HFFc6 (cell line): ENCODE measurements around the gene SEC14L2. TPM values are rescaled to one million over a fixed set of nuclear protein-coding genes. Genes with fewer than 3 reads are reported as not detected.

Experiments
- DNase-seq: peaks from one replicate; pipeline ENCODE4 v3.0.0-alpha.2; 2018
- H3K27ac Mint-ChIP-seq: 2 replicates; pipeline ENCODE4 v1.8.0; 2020; ENCODE audit warnings: mild to moderate bottlenecking, mixed read lengths
- H3K27me3 Mint-ChIP-seq: 2 replicates; pipeline ENCODE4 v1.8.0; 2021; ENCODE audit warnings: mild to moderate bottlenecking, moderate library complexity, mixed read lengths; ENCODE audit not compliant: insufficient read depth
- H3K36me3 Mint-ChIP-seq: 2 replicates; pipeline ENCODE4 v1.8.0; 2021; ENCODE audit warnings: low read depth, mixed read lengths
- H3K4me1 Mint-ChIP-seq: 2 replicates; pipeline ENCODE4 v1.8.0; 2020; ENCODE audit warnings: low read depth, mixed read lengths
- H3K4me3 Mint-ChIP-seq: 2 replicates; pipeline ENCODE4 v1.8.0; 2020; ENCODE audit warnings: mild to moderate bottlenecking, moderate library complexity, mixed read lengths
- H3K9me3 Mint-ChIP-seq: 2 replicates; pipeline ENCODE4 v1.8.0; 2020; ENCODE audit warnings: mild to moderate bottlenecking, mixed read lengths
- total RNA-seq, 6 experiments: library from RNA; stranded (reverse); fragmentation: NEBNext Ultra II Directional; extraction: Animal tissue kit (Norgen Biotek cat#: 25700); gene quantifications; 2 replicates in 1 of 6; 3 replicates in 5 of 6; pipeline ENCODE4 v1.2.3, GENCODE V29; 2021
- TF ChIP-seq, protein P1 (sequence below): fragments of 200-600 bp; sonication (generic); IDR thresholded peaks from 2 replicates; pipeline ENCODE4 v1.5.0; 2021; ENCODE audit warnings: antibody characterized with exemption, mild to moderate bottlenecking

Gene SEC14L2
- total RNA-seq, 6 experiments from 2014 or later = 18.4 to 24.0 (median 22.8) TPM

DNA sequence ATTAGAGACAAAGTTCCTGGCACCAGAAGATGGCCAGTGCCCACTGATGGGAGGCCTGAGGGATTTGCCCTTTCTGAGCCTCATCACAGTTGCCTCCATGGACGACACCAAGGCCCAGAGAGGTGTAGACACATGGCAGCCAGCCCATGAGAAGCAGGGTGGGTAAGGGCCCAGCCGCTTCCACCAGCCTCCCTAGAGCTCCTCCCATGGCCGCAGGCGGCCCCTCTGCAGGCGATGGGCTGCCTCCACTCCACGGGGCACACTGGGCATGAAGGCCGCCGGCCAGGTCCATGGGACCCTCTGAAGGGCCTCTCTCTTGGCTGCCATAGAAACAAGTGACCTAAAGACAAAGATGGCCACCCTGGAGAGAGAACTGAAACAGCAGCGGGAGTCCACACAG is 25.5 kb upstream of the SEC14L2 start:
- H3K27me3 Mint-ChIP-seq = no peaks in the 10 kb centered on the region; the same call in 1 of the 2 replicates

DNA sequence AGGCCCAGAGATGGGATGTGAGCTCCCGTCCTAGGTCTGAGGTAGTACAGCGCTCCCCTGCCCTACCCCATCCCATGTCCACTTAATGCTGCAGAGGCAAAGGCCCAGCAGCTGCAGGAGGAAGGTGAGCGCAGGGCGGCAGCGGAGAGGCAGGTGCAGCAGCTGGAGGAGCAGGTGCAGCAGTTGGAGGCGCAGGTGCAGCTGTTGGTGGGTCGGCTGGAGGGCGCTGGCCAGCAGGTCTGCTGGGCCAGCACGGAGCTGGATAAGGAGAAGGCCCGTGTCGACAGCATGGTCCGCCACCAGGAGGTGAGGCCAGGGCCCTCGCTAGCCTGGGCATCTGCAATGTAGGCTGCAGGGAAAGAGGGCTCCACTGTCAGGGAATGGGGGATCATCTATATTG is 24.8 kb upstream of the SEC14L2 start:
- Mint-ChIP-seq H3K36me3 (no peaks in the 10 kb centered on the region), H3K9me3 (no peaks in the 10 kb centered on the region)
- TF ChIP-seq, protein P1, sequence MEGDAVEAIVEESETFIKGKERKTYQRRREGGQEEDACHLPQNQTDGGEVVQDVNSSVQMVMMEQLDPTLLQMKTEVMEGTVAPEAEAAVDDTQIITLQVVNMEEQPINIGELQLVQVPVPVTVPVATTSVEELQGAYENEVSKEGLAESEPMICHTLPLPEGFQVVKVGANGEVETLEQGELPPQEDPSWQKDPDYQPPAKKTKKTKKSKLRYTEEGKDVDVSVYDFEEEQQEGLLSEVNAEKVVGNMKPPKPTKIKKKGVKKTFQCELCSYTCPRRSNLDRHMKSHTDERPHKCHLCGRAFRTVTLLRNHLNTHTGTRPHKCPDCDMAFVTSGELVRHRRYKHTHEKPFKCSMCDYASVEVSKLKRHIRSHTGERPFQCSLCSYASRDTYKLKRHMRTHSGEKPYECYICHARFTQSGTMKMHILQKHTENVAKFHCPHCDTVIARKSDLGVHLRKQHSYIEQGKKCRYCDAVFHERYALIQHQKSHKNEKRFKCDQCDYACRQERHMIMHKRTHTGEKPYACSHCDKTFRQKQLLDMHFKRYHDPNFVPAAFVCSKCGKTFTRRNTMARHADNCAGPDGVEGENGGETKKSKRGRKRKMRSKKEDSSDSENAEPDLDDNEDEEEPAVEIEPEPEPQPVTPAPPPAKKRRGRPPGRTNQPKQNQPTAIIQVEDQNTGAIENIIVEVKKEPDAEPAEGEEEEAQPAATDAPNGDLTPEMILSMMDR = no peak

More for the DNA sequence above, 25.5 kb upstream of the SEC14L2 start:
- Mint-ChIP-seq H3K4me1 (peaks cover 10% of the 10 kb centered on the region), H3K9me3 (no peaks in the 10 kb centered on the region), H3K27ac (no peak overlapping the region), H3K36me3 (no peaks in the 10 kb centered on the region), H3K4me3 (no peak overlapping the region)
- TF ChIP-seq, protein P1 = no peak
- no peak for DNase-seq

GRCh38 chr22:30372915-30373314 is 23.9 kb upstream of the SEC14L2 start:
- no peaks in the 10 kb centered on the region; the same call in 1 of the 2 replicates for H3K27me3 Mint-ChIP-seq
- H3K4me1 Mint-ChIP-seq = peaks cover 10% of the 10 kb centered on the region
- no peak for DNase-seq
- no peaks in the 10 kb centered on the region for H3K36me3 Mint-ChIP-seq
- H3K27ac Mint-ChIP-seq = no peak overlapping the region
- no peaks in the 10 kb centered on the region for H3K9me3 Mint-ChIP-seq
- TF ChIP-seq, protein P1 = no peak
- no peak overlapping the region for H3K4me3 Mint-ChIP-seq

More for the DNA sequence above, 24.8 kb upstream of the SEC14L2 start:
- Mint-ChIP-seq H3K4me3 (no peak overlapping the region), H3K27me3 (no peaks in the 10 kb centered on the region; the same call in 1 of the 2 replicates), H3K4me1 (peaks cover 10% of the 10 kb centered on the region), H3K27ac (no peak overlapping the region)
- no peak for DNase-seq

- H3K4me1 Mint-ChIP-seq = peaks cover 4% of the 10 kb centered on the region
- H3K9me3 Mint-ChIP-seq = no peaks in the 10 kb centered on the region
- H3K27ac Mint-ChIP-seq = no peak overlapping the region
- no peak overlapping the region for H3K4me3 Mint-ChIP-seq
- H3K27me3 Mint-ChIP-seq = no peaks in the 10 kb centered on the region; the same call in 1 of the 2 replicates
- DNase-seq = no peak
- TF ChIP-seq, protein P1 = no peak
- no peaks in the 10 kb centered on the region for H3K36me3 Mint-ChIP-seq
Measured at GRCh38 chr22:30373331-30374325, 23.2 kb upstream of the SEC14L2 start.

- no peak overlapping the region for H3K4me3 Mint-ChIP-seq
- H3K27ac Mint-ChIP-seq = no peak overlapping the region
- H3K36me3 Mint-ChIP-seq = no peaks in the 10 kb centered on the region
- DNase-seq = no peak
- H3K4me1 Mint-ChIP-seq = no peaks in the 10 kb centered on the region
- TF ChIP-seq, protein P1 = no peak
- no peaks in the 10 kb centered on the region for H3K27me3 Mint-ChIP-seq
- H3K9me3 Mint-ChIP-seq = no peaks in the 10 kb centered on the region
Measured at GRCh38 chr22:30375312-30375849, 21.4 kb upstream of the SEC14L2 start.
